ENCODE results near the gene PCDH1.
"Not testable (repeated sequence)": the region's sequence is repeated elsewhere in the genome, so short reads cannot be mapped to it uniquely, and the experiment has no call there.

The PCDH1 gene

GRCh38 chr5:141826674-141827073, 51.5 kb downstream of the PCDH1 start:
- DNase-seq: no peak

- peak; percentile 26 for DNase-seq
Observed at GRCh38 chr5:141825791-141826560, 52.2 kb downstream of the PCDH1 start.

DNA sequence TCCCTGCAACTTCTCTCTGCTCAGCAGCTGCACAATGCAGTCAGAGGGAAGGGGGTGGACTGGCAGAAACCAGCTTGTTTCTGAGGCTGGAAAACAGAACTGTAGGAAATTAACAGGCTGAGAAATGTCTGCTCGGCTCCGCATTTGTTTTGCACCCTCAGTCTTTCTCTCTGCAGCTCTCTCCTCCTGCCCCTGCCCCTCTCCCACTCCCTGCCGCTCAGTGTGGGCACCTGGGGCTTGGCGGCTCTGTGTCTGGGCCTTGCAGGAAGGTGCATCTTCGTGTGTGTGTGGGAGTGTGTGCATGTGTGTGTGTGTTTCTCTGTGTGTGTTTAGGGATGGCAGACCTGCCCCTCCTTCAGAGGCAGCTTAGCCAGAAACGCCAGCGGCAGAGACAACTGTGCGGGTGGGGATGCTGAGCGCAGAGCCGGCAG, 53.0 kb downstream of the PCDH1 start:
- DNase-seq: no peak

- no peak for DNase-seq
Observed at GRCh38 chr5:141824717-141825116, 53.5 kb downstream of the PCDH1 start.

DNA sequence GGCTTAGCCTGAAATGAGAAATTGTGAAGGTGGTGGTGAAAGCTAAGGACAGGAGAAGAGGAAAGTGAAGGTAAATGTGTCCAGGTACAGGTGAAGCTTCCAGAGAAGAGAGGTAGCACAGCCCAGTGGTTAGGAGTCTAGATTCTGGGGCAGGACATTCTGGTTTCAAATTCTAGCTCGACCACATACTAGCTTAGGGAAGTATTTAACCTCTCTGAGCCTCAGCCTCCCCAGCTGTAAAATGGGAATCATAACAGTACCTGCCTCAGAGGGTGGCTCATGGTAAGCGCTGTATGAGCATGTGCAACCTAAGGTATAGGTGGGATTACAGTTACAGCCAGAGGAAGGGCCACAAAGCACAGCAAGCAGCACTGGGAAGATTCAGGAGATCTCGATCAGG, 55.2 kb downstream of the PCDH1 start:
- DNase-seq: no peak

GRCh38 chr5:141822144-141822543, 56.1 kb downstream of the PCDH1 start:
- DNase-seq: no peak

DNA sequence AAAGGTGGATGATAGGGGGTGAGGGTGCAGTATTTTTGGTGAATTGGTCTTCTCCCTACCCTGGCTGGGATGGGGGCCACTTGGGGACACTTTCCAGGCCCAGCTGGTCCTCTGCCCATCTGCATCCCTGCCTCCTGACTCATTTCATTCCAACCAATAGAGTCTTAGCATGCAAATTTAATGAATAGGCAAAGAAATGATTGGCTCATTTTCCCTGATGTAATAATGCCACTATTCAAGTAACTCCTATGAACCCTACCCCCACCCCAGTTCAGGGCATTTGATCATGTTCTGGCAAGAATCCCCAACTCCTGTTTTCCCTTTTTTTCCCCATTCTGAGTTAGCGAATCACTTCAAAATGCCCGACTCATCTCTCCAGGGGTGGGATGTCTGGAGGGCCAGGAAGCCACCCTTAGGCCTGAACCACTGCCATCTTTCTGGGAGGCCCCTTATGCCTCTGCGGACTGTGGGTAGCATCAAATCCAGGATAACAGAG, 56.7 kb downstream of the PCDH1 start:
- DNase-seq: no peak

DNA sequence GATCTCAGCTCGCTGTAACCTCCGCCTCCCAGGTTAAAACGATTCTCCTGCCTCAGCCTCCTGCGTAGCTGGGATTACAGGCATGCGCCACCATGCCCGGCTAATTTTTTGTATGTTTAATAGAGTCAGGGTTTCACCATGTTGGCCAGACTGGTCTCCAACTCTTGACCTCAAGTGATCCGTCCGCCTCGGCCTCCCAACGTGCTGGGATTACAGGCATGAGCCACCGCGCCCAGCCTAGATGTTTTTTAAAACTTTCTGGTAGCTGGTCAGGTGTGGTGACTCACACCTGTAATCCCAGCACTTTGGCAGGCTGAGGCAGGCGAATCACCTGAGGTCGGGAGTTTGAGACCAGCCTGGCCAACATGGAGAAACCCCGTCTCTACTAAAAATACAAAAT, 57.5 kb downstream of the PCDH1 start:
- not testable (repeated sequence) for DNase-seq

DNA sequence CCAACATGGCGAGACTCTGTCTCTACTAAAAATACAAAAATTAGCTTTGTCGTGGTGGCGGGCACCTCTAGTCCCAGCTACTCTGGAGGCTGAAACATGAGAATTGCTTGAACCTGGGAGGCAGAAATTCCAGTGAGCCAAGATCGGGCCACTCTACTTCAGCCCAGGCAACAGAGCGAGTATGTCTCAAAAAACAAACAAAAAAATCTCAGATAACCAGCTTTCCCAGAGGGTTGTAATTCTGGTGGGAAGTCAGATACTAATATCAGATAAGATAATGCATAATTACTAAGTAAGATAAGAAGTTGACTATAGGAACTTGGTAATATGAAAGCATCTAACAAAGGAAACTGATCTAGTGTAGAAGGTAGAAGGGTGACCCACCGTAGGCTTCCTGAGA, 60.6 kb downstream of the PCDH1 start:
- DNase-seq: no peak

GRCh38 chr5:141816598-141817399, 61.4 kb downstream of the PCDH1 start:
- no peak for DNase-seq

- no peak for DNase-seq
Observed at GRCh38 chr5:141815796-141816180, 62.4 kb downstream of the PCDH1 start.

DNA sequence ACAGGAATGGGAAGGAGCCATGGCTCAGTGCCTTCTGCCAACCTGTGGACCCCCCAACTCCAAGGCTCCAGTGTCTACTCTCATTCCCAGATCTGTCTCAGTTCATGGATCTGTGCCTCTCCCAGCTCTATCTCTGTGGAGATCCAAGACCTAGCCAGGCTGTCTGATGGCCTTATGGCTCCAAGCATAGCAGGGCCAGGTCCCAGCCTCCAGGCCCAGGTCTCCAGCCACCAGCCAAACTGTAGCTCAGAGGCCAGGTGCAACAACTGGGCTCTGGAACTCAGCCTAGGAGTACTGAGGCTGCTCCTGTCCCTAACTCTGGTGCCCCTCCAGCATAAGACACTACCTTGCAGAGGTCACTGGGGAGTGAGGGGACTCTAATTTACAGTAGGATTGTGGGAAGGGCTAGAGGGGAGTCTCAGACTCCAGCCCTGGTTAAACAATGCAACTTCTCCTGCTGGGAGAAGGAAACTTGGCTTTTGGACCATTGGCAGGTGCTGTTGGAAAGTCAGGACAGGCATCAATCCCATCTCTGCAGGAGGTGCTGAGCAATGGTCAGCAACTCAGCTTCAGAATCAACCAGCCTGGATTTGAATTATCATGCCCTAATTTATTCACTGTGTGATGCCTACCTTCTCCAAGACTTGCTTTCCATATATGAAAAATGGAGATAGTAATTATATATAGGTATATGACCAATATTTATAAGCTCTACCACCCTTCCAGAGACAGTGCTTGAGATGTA, 63.0 kb downstream of the PCDH1 start:
- no peak for DNase-seq

DNA sequence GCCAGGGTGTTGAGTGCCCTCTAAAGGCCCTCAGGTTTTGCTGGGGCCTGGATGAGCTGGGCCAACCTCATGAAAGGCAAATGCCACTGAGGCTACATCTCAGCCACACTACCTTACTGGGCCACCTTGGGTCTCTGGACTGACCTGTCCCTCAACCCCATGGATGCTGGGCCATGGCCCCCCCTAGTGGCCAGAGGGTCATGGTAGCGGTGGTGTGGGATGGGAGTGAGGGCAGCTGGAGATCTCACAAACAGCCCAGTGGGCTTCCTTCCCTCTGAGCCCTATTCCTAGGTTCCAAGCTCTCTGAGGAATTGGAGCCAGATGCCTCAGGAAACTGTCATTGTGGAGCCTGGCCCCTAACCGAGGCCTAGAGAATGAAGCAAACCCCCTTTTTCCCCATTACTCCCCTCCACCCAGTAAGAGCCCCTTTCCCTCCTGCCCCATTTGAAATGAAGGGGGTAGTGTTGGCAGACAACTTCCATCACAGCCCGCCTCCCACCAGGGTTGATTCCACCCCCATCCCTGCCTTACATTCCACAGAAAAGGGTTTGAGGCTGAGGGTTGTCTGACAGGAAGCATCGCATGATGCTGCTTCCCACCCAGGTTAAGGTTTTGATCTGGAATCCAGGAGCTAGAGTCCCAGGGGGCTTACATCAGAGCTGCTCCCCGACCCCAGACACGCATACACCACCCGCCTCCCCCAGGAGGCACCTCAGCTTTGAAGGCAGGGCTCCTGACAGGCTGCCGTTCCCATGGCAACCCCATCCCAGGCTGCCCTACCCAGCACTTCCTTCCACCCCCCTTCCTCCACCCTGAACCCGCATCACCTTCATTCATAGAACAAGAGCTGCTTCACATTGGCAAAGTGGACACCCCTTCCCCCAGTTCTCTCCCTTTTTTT, 63.9 kb downstream of the PCDH1 start:
- DNase-seq: peak; percentile 36

- DNase-seq: no peak
Observed at GRCh38 chr5:141812512-141812911, 65.7 kb downstream of the PCDH1 start.

DNA sequence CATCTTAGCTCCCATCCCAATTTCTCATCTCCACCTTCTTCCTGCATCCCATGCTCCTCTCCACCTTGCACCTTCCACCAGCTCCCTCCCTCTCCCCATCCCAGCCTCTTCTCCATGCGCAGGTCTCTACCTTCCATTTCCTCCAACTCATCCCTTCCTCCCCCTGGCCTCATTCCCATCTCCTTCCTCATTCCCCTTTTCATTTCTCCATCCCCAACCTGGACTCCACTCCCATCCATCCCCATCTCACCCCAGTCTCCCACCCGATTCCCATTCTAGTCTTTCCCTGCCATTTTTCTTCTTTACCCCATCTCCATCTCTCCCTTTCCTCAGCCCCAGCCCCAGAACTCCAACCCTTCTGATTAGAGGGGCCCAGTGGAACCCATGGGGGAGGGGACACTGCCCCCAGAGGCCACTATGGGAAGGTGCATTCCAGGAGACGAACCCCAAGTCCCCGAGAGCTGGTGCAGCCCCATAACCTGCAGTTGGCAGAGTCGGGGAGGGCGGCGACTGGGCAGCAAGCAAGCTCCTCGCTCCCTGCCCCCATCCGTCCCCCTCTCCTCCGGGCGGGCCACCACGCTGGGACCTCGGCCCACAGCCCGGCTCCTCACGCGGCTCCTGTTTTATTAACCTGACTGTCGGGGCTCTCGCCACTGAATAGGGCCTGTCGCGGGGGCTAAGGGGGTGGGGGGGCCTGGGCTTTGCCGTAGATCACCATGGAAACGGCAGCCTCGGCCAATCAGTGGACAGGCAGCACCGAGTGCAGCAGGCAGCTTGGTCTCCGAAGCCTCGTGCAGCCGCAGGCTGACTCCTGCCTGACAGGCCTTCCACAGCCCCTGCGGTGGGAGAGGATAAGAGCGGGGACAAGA, 66.7 kb downstream of the PCDH1 start:
- peak; percentile 29 for DNase-seq

- no peak for DNase-seq
Observed at GRCh38 chr5:141810702-141811101, 67.5 kb downstream of the PCDH1 start.

DNA sequence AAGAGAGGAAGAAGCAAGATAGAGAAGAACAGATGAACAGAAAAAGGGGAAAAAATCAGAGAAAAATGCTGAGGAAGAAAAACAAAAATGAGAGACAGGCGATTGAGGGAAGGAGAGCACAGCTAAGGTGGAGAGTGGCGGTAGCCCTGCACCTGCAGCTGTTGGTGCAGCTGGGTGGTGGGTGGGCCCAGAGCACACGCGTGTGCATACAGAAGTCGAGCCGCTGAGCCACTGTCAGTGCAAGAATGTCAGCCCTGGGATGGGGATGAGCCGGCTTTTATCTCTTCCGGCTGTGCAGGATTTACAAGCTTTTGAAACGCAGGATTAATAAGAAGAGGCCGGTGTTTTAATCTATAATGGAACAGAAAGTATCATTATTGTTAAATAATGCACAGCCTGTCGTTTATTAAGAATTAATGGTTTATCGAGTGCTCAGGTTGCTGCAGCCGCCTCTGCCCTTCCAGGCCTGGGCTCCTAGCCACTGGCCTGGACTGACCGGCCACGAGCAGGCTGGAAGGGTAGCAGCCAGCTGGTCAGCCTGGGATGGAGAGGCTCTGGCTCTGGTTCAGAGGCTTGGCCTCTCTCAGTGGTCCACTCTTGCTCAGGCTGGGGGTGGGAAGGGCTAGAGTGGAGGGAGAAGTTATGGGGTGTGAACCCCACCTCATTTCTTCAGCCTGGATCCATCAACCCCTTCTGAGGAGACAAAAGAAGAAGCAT, 68.7 kb downstream of the PCDH1 start:
- no peak for DNase-seq

DNA sequence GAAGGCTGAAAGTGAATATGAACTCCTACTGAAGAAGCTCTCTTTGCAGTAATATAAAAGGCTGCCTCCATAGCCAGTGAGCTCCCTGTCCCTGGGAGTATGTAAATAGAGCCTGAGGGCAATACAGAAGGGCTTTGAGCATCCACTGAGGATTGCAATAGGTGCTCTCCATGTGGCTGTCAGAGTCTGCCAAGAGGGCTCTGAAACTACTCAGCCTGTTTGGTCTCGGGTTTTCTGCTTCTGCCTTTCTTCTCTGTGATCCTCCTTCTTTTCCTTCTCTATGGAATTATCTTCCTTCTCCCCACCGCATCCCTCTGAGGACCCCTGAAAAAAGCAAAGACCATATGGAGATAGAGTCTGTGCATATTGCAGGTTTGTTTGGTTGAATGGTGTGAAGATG, 69.4 kb downstream of the PCDH1 start:
- no peak for DNase-seq

DNA sequence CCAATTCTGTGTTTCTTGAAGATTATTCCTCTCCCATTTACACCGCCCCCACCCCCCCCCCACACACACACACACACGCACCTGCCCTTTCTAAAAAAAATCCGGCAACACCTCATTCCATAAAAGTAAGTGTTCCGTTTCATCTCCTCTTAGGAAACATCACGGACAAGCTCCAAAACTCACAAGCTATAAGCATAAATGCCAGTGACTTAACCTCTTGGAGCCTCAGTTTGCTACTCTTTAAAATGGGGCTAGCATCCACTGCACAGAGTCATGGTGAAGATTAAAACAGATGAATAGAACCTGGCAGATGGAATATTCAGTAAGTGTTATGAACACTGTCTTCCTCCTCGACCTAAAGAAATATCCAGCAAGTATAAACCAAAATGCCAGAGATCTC, 70.5 kb downstream of the PCDH1 start:
- no peak for DNase-seq

- no peak for DNase-seq
Observed at GRCh38 chr5:141807329-141807728, 70.9 kb downstream of the PCDH1 start.

DNA sequence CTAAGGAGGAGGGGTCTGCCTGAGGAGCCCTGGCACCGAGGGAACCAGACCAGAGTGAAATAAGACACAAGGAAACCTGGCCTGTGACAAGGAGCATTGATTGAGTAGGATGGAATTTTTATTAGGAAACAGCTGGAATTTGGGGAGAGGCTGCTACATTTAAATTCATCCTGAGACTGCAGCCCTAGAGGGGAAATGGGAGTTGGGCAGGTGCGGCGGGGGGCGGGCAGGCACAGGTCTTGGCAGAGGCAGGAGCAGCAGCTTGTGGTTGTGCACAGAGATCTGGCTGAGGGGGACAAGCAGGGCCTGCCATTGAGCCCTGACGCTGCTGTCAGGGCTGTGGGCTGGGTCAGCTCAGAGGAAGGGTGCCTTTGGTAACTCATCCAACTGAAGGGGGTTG, 71.6 kb downstream of the PCDH1 start:
- no peak for DNase-seq
